Astrocyte of the spinal cord (primary cell): ENCODE data around the gene TLR2.

Source experiments
- DNase-seq: peaks from one replicate; pipeline ENCODE4 v3.0.0; 2011; ENCODE audit warnings: low read depth, low spot score
- H3K4me3 ChIP-seq: 2 replicates; pipeline ENCODE4 v1.5.1; 2011; ENCODE audit warnings: low read depth, mild to moderate bottlenecking, low read length, moderate library complexity
- CTCF ChIP-seq: IDR thresholded peaks from 2 replicates; pipeline ENCODE4 v1.5.1; 2012; ENCODE audit warnings: low read depth, mild to moderate bottlenecking, low read length, inconsistent platforms
- in situ Hi-C: cut with HindIII; loops from 2 replicates; pipeline ENCODE4 v1.10.0; 2017; ENCODE audit warnings: low sequenced_read_pairs

Gene TLR2

GRCh38 chr4:153733751-153734448 is 49.8 kb downstream of the TLR2 start:
- in situ Hi-C loops: no loop called here
- no peak for TF ChIP-seq CTCF
- no peak for DNase-seq
- no peak overlapping the region for H3K4me3 ChIP-seq

DNA sequence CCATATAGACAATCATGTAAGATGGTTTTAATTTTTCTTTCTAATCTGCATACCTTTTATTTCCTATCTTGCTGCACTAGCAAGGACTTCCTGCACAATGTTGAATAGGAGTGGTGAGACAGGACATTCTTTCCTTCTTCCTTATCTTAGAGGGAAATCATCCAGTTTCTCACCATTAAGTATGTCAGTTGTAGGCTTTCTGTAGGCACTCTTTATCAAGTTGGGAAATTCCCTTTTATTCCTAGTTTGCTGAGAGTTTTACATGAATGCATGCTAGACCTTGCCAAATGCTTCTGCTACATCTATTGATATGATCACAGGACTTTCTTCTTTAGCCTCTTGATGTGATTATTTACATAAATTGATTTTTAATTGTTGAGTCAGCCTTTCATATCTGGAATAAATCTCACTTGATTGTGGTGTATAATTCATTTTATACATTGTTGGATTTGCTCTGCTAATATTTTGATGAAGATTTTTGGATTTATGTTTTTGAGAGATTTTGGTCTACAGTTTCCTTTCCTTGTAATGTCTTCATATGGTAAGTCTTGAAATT is 51.9 kb downstream of the TLR2 start:
- in situ Hi-C loops: no loop called here
- H3K4me3 ChIP-seq: no peak overlapping the region
- TF ChIP-seq CTCF: no peak
- no peak for DNase-seq

DNA sequence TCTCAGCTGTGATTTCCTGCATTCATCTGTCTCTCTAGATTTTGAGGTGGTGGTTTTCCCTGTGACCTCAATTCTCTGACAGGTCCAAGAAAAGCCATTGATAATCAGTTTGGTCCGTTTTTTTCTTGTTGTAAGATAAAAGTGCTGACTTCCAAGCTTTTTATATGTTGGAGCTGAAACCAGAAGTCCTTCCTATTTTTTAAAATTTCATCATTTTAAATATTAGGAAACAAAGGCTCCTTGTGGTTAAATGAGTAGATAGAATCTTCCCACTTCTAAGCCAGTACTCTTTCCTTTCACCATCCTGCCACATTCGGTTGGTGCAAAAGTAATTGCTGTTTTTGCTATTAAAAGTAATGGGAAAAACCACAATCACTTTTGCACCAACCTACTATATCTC is 57.5 kb downstream of the TLR2 start:
- DNase-seq: no peak
- no peak for TF ChIP-seq CTCF
- no peak overlapping the region for H3K4me3 ChIP-seq
- in situ Hi-C loops: no loop called here

GRCh38 chr4:153745651-153746050 is 61.6 kb downstream of the TLR2 start:
- no peak for DNase-seq
- H3K4me3 ChIP-seq: no peak overlapping the region
- in situ Hi-C loops: no loop called here
- no peak for TF ChIP-seq CTCF

GRCh38 chr4:153747406-153747955 is 63.4 kb downstream of the TLR2 start:
- no peak overlapping the region for H3K4me3 ChIP-seq
- no peak for DNase-seq
- in situ Hi-C loops: no loop called here
- no peak for TF ChIP-seq CTCF

GRCh38 chr4:153748378-153748777 is 64.3 kb downstream of the TLR2 start:
- no peak for TF ChIP-seq CTCF
- in situ Hi-C loops: no loop called here
- H3K4me3 ChIP-seq: no peak overlapping the region
- DNase-seq: peak; percentile 80
